ENCODE measurements around the gene ZFC3H1.

Gene ZFC3H1

GRCh38 chr12:71656740-71657139 lies 6.9 kb downstream of the ZFC3H1 start:
- no peaks in the 10 kb centered on the region for H3K27me3 Mint-ChIP-seq
- H3K27ac Mint-ChIP-seq: no peak overlapping the region
- H3K9me3 Mint-ChIP-seq: no peaks in the 10 kb centered on the region
- DNase-seq (no peak), ATAC-seq (no peak)
- peaks cover 33% of the 10 kb centered on the region for H3K36me3 Mint-ChIP-seq (ENCODE audit: low read depth)
- H3K4me3 Mint-ChIP-seq: no peak overlapping the region
- peaks cover 54% of the 10 kb centered on the region for H3K4me1 Mint-ChIP-seq

- Mint-ChIP-seq H3K36me3 (ENCODE audit: low read depth) (peaks cover 30% of the 10 kb centered on the region), H3K27ac (no peak overlapping the region)
These were observed 7.7 kb downstream of the ZFC3H1 start for GRCh38 chr12:71655907-71656306.

GRCh38 chr12:71655495-71655894 lies 8.2 kb downstream of the ZFC3H1 start:
- Mint-ChIP-seq H3K36me3 (ENCODE audit: low read depth) (peaks cover 30% of the 10 kb centered on the region), H3K9me3 (no peaks in the 10 kb centered on the region), H3K27ac (no peak overlapping the region), H3K4me3 (peak overlapping the region; percentile 69), H3K27me3 (no peaks in the 10 kb centered on the region), H3K4me1 (peaks cover 51% of the 10 kb centered on the region)
- ATAC-seq: no peak
- DNase-seq: no peak

More at GRCh38 chr12:71655907-71656306, 7.7 kb downstream of the ZFC3H1 start:
- Mint-ChIP-seq H3K27me3 (no peaks in the 10 kb centered on the region), H3K4me3 (peak overlapping the region; percentile 69), H3K4me1 (peaks cover 51% of the 10 kb centered on the region), H3K9me3 (no peaks in the 10 kb centered on the region)
- ATAC-seq (no peak), DNase-seq (no peak)

- no peak overlapping the region for H3K4me3 Mint-ChIP-seq
- H3K27me3 Mint-ChIP-seq: no peaks in the 10 kb centered on the region
- peaks cover 48% of the 10 kb centered on the region for H3K4me1 Mint-ChIP-seq
- H3K27ac Mint-ChIP-seq: no peak overlapping the region
- peaks cover 26% of the 10 kb centered on the region for H3K36me3 Mint-ChIP-seq (ENCODE audit: low read depth)
- H3K9me3 Mint-ChIP-seq: no peaks in the 10 kb centered on the region
- DNase-seq: no peak
- no peak for ATAC-seq
These were observed 9.4 kb downstream of the ZFC3H1 start for GRCh38 chr12:71654200-71654599.

GRCh38 chr12:71653137-71653536 lies 10.5 kb downstream of the ZFC3H1 start:
- no peak for DNase-seq
- Mint-ChIP-seq H3K36me3 (ENCODE audit: low read depth) (peaks cover 23% of the 10 kb centered on the region), H3K4me3 (no peak overlapping the region), H3K4me1 (peaks cover 46% of the 10 kb centered on the region), H3K27ac (no peak overlapping the region), H3K9me3 (no peaks in the 10 kb centered on the region), H3K27me3 (no peaks in the 10 kb centered on the region)
- ATAC-seq: no peak

- ATAC-seq: no peak
- H3K36me3 Mint-ChIP-seq (ENCODE audit: low read depth): peaks cover 23% of the 10 kb centered on the region
- H3K4me1 Mint-ChIP-seq: peaks cover 45% of the 10 kb centered on the region
- no peaks in the 10 kb centered on the region for H3K9me3 Mint-ChIP-seq
- no peak overlapping the region for H3K4me3 Mint-ChIP-seq
- no peak overlapping the region for H3K27ac Mint-ChIP-seq
- H3K27me3 Mint-ChIP-seq: no peaks in the 10 kb centered on the region
- no peak for DNase-seq
These were observed 11.0 kb downstream of the ZFC3H1 start for GRCh38 chr12:71652656-71653055.

GRCh38 chr12:71649401-71649800 lies 14.2 kb downstream of the ZFC3H1 start:
- H3K27ac Mint-ChIP-seq: no peak overlapping the region
- H3K4me1 Mint-ChIP-seq: peaks cover 26% of the 10 kb centered on the region
- ATAC-seq: no peak
- H3K27me3 Mint-ChIP-seq: no peaks in the 10 kb centered on the region
- H3K36me3 Mint-ChIP-seq (ENCODE audit: low read depth): peaks cover 35% of the 10 kb centered on the region
- no peaks in the 10 kb centered on the region for H3K9me3 Mint-ChIP-seq
- DNase-seq: no peak
- H3K4me3 Mint-ChIP-seq: no peak overlapping the region

- Mint-ChIP-seq H3K4me3 (no peak overlapping the region), H3K9me3 (no peaks in the 10 kb centered on the region), H3K36me3 (ENCODE audit: low read depth) (peaks cover 43% of the 10 kb centered on the region), H3K4me1 (peaks cover 28% of the 10 kb centered on the region), H3K27ac (no peak overlapping the region), H3K27me3 (no peaks in the 10 kb centered on the region)
- no peak for DNase-seq
- no peak for ATAC-seq
These were observed 15.1 kb downstream of the ZFC3H1 start for GRCh38 chr12:71648537-71648936.

- H3K9me3 Mint-ChIP-seq: no peaks in the 10 kb centered on the region
- H3K4me3 Mint-ChIP-seq: no peak overlapping the region
- H3K4me1 Mint-ChIP-seq: peaks cover 39% of the 10 kb centered on the region
- no peak for DNase-seq
- no peak overlapping the region for H3K27ac Mint-ChIP-seq
- ATAC-seq: no peak
- peaks cover 55% of the 10 kb centered on the region for H3K36me3 Mint-ChIP-seq (ENCODE audit: low read depth)
- H3K27me3 Mint-ChIP-seq: no peaks in the 10 kb centered on the region
These were observed 17.1 kb downstream of the ZFC3H1 start for GRCh38 chr12:71646512-71646911.

- DNase-seq: no peak
- no peak for ATAC-seq
- Mint-ChIP-seq H3K27ac (no peak overlapping the region), H3K9me3 (no peaks in the 10 kb centered on the region), H3K4me1 (peaks cover 41% of the 10 kb centered on the region), H3K27me3 (no peaks in the 10 kb centered on the region), H3K36me3 (ENCODE audit: low read depth) (peaks cover 58% of the 10 kb centered on the region), H3K4me3 (no peak overlapping the region)
These were observed 18.4 kb downstream of the ZFC3H1 start for GRCh38 chr12:71645268-71645667.

GRCh38 chr12:71642264-71642663 lies 21.4 kb downstream of the ZFC3H1 start:
- Mint-ChIP-seq H3K4me3 (no peak overlapping the region), H3K9me3 (no peaks in the 10 kb centered on the region), H3K27ac (peak overlapping the region; percentile 44), H3K4me1 (peaks cover 30% of the 10 kb centered on the region), H3K27me3 (no peaks in the 10 kb centered on the region), H3K36me3 (ENCODE audit: low read depth) (peaks cover 57% of the 10 kb centered on the region)
- ATAC-seq: peak; percentile 68
- DNase-seq: no peak

GRCh38 chr12:71641390-71641789 lies 22.3 kb downstream of the ZFC3H1 start:
- no peak overlapping the region for H3K4me3 Mint-ChIP-seq
- peak overlapping the region; percentile 37 for H3K27ac Mint-ChIP-seq
- DNase-seq (no peak), ATAC-seq (no peak)
- H3K27me3 Mint-ChIP-seq: no peaks in the 10 kb centered on the region
- no peaks in the 10 kb centered on the region for H3K9me3 Mint-ChIP-seq
- H3K36me3 Mint-ChIP-seq (ENCODE audit: low read depth): peaks cover 53% of the 10 kb centered on the region
- H3K4me1 Mint-ChIP-seq: peaks cover 30% of the 10 kb centered on the region

GRCh38 chr12:71640316-71640715 lies 23.3 kb downstream of the ZFC3H1 start:
- Mint-ChIP-seq H3K36me3 (ENCODE audit: low read depth) (peaks cover 57% of the 10 kb centered on the region), H3K4me3 (no peak overlapping the region), H3K27ac (no peak overlapping the region), H3K4me1 (peaks cover 29% of the 10 kb centered on the region), H3K27me3 (no peaks in the 10 kb centered on the region), H3K9me3 (no peaks in the 10 kb centered on the region)
- DNase-seq (no peak), ATAC-seq (no peak)

GRCh38 chr12:71639341-71639760 lies 24.3 kb downstream of the ZFC3H1 start:
- Mint-ChIP-seq H3K27me3 (no peaks in the 10 kb centered on the region), H3K4me3 (no peak overlapping the region), H3K36me3 (ENCODE audit: low read depth) (peaks cover 59% of the 10 kb centered on the region), H3K9me3 (no peaks in the 10 kb centered on the region), H3K4me1 (peaks cover 29% of the 10 kb centered on the region), H3K27ac (peak overlapping the region; percentile 65)
- DNase-seq (no peak), ATAC-seq (peak; percentile 53)

- H3K4me1 Mint-ChIP-seq: peaks cover 22% of the 10 kb centered on the region
- no peak for DNase-seq
- no peak for ATAC-seq
- no peak overlapping the region for H3K27ac Mint-ChIP-seq
- peaks cover 57% of the 10 kb centered on the region for H3K36me3 Mint-ChIP-seq (ENCODE audit: low read depth)
- H3K27me3 Mint-ChIP-seq: no peaks in the 10 kb centered on the region
- H3K9me3 Mint-ChIP-seq: no peaks in the 10 kb centered on the region
- no peak overlapping the region for H3K4me3 Mint-ChIP-seq
These were observed 25.1 kb downstream of the ZFC3H1 start for GRCh38 chr12:71638499-71638898.

GRCh38 chr12:71636704-71637115 lies 26.9 kb downstream of the ZFC3H1 start:
- no peak for DNase-seq
- Mint-ChIP-seq H3K36me3 (ENCODE audit: low read depth) (peaks cover 59% of the 10 kb centered on the region), H3K4me1 (peaks cover 13% of the 10 kb centered on the region), H3K9me3 (no peaks in the 10 kb centered on the region), H3K27me3 (no peaks in the 10 kb centered on the region), H3K4me3 (no peak overlapping the region), H3K27ac (peak overlapping the region; percentile 16)
- no peak for ATAC-seq

Measured in activated naive CD8-positive, alpha-beta T cell treated with anti-CD3 and anti-CD28 coated beads, Interleukin-2, amount 50 U/mL, for 24 hours (primary cell).